Mucosa of stomach (tissue), 1 donor: ENCODE measurements around the gene ARHGAP5.
"Not testable (repeated sequence)": the region's sequence is repeated elsewhere in the genome, so short reads cannot be mapped to it uniquely, and the experiment has no call there.

Experiments used
- H3K27me3 ChIP-seq: one replicate; pipeline ENCODE4 v1.7.0; 2013; ENCODE audit warnings: mild to moderate bottlenecking, low read length; ENCODE audit not compliant: control insufficient read depth, insufficient read depth
- H3K36me3 ChIP-seq: one replicate; pipeline ENCODE4 v1.7.0; 2013; ENCODE audit warnings: low read length; ENCODE audit not compliant: control insufficient read depth, insufficient read depth
- H3K4me1 ChIP-seq: one replicate; pipeline ENCODE4 v1.7.0; 2013; ENCODE audit warnings: mild to moderate bottlenecking, low read length; ENCODE audit not compliant: control insufficient read depth, insufficient read depth
- H3K4me3 ChIP-seq: one replicate; pipeline ENCODE4 v1.7.0; 2013; ENCODE audit warnings: low read length
- H3K9ac ChIP-seq: one replicate; pipeline ENCODE4 v1.7.0; 2013; ENCODE audit warnings: mild to moderate bottlenecking, low read length, moderate library complexity
- H3K9me3 ChIP-seq: one replicate; pipeline ENCODE4 v1.7.0; 2013; ENCODE audit warnings: mild to moderate bottlenecking, low read length, moderate library complexity; ENCODE audit not compliant: control insufficient read depth
- donor health status: Pancreatic carcinoma.

The ARHGAP5 gene

GRCh38 chr14:32099473-32099872, 22.4 kb downstream of the ARHGAP5 start:
- Histone ChIP-seq H3K4me3 (no peak overlapping the region), H3K4me1 (peaks cover under 1% of the 10 kb centered on the region), H3K9ac (no peak overlapping the region), H3K36me3 (no peaks in the 10 kb centered on the region), H3K27me3 (no peaks in the 10 kb centered on the region), H3K9me3 (no peaks in the 10 kb centered on the region)

GRCh38 chr14:32100175-32100574, 23.1 kb downstream of the ARHGAP5 start:
- Histone ChIP-seq H3K27me3 (no peaks in the 10 kb centered on the region), H3K9me3 (no peaks in the 10 kb centered on the region), H3K36me3 (no peaks in the 10 kb centered on the region), H3K4me1 (peaks cover 7% of the 10 kb centered on the region), H3K4me3 (no peak overlapping the region), H3K9ac (no peak overlapping the region)

- Histone ChIP-seq H3K36me3 (no peaks in the 10 kb centered on the region), H3K4me1 (peaks cover 7% of the 10 kb centered on the region), H3K9me3 (no peaks in the 10 kb centered on the region), H3K9ac (no peak overlapping the region), H3K4me3 (no peak overlapping the region), H3K27me3 (no peaks in the 10 kb centered on the region)
Measured at GRCh38 chr14:32102152-32102787, 25.2 kb downstream of the ARHGAP5 start.

GRCh38 chr14:32102968-32103367, 25.9 kb downstream of the ARHGAP5 start:
- no peak overlapping the region for H3K9ac ChIP-seq

GRCh38 chr14:32104308-32104707, 27.2 kb downstream of the ARHGAP5 start:
- Histone ChIP-seq H3K4me3 (no peak overlapping the region), H3K4me1 (peaks cover 7% of the 10 kb centered on the region), H3K9ac (no peak overlapping the region), H3K36me3 (no peaks in the 10 kb centered on the region), H3K9me3 (no peaks in the 10 kb centered on the region), H3K27me3 (no peaks in the 10 kb centered on the region)

More at GRCh38 chr14:32102968-32103367, 25.9 kb downstream of the ARHGAP5 start:
- Histone ChIP-seq H3K4me3 (no peak overlapping the region), H3K27me3 (no peaks in the 10 kb centered on the region), H3K9me3 (no peaks in the 10 kb centered on the region), H3K36me3 (no peaks in the 10 kb centered on the region), H3K4me1 (peaks cover 7% of the 10 kb centered on the region)

- no peak overlapping the region for H3K9ac ChIP-seq
- H3K9me3 ChIP-seq = no peaks in the 10 kb centered on the region
- H3K4me1 ChIP-seq = peaks cover 7% of the 10 kb centered on the region
- no peaks in the 10 kb centered on the region for H3K27me3 ChIP-seq
- H3K36me3 ChIP-seq = no peaks in the 10 kb centered on the region
- H3K4me3 ChIP-seq = no peak overlapping the region
Measured at GRCh38 chr14:32104803-32105202, 27.7 kb downstream of the ARHGAP5 start.

- H3K4me1 ChIP-seq = peaks cover 2% of the 10 kb centered on the region
- H3K9ac ChIP-seq = no peak overlapping the region
- no peaks in the 10 kb centered on the region for H3K36me3 ChIP-seq
- no peaks in the 10 kb centered on the region for H3K9me3 ChIP-seq
- H3K4me3 ChIP-seq = no peak overlapping the region
- no peaks in the 10 kb centered on the region for H3K27me3 ChIP-seq
Measured at GRCh38 chr14:32109676-32110547, 32.8 kb downstream of the ARHGAP5 start.

- H3K27me3 ChIP-seq = no peaks in the 10 kb centered on the region
- no peak overlapping the region for H3K4me3 ChIP-seq
- no peaks in the 10 kb centered on the region for H3K4me1 ChIP-seq
- H3K9ac ChIP-seq = no peak overlapping the region
- no peaks in the 10 kb centered on the region for H3K36me3 ChIP-seq
- H3K9me3 ChIP-seq = no peaks in the 10 kb centered on the region
Measured at GRCh38 chr14:32110548-32110896, 33.4 kb downstream of the ARHGAP5 start.

GRCh38 chr14:32121536-32121935, 44.4 kb downstream of the ARHGAP5 start:
- Histone ChIP-seq H3K9me3 (no peaks in the 10 kb centered on the region), H3K27me3 (no peaks in the 10 kb centered on the region), H3K36me3 (no peaks in the 10 kb centered on the region), H3K9ac (no peak overlapping the region), H3K4me3 (no peak overlapping the region), H3K4me1 (no peaks in the 10 kb centered on the region)

GRCh38 chr14:32121948-32122347, 44.8 kb downstream of the ARHGAP5 start:
- no peaks in the 10 kb centered on the region for H3K36me3 ChIP-seq
- H3K9ac ChIP-seq = no peak overlapping the region
- H3K4me1 ChIP-seq = no peaks in the 10 kb centered on the region

GRCh38 chr14:32126899-32127730, 50.0 kb downstream of the ARHGAP5 start:
- H3K27me3 ChIP-seq, H3K9me3 ChIP-seq, H3K4me3 ChIP-seq, H3K36me3 ChIP-seq, H3K4me1 ChIP-seq, H3K9ac ChIP-seq: not testable (repeated sequence)

More at GRCh38 chr14:32121948-32122347, 44.8 kb downstream of the ARHGAP5 start:
- Histone ChIP-seq H3K27me3 (no peaks in the 10 kb centered on the region), H3K9me3 (no peaks in the 10 kb centered on the region), H3K4me3 (no peak overlapping the region)
